ENCODE data around the gene BAIAP2.

DNA sequence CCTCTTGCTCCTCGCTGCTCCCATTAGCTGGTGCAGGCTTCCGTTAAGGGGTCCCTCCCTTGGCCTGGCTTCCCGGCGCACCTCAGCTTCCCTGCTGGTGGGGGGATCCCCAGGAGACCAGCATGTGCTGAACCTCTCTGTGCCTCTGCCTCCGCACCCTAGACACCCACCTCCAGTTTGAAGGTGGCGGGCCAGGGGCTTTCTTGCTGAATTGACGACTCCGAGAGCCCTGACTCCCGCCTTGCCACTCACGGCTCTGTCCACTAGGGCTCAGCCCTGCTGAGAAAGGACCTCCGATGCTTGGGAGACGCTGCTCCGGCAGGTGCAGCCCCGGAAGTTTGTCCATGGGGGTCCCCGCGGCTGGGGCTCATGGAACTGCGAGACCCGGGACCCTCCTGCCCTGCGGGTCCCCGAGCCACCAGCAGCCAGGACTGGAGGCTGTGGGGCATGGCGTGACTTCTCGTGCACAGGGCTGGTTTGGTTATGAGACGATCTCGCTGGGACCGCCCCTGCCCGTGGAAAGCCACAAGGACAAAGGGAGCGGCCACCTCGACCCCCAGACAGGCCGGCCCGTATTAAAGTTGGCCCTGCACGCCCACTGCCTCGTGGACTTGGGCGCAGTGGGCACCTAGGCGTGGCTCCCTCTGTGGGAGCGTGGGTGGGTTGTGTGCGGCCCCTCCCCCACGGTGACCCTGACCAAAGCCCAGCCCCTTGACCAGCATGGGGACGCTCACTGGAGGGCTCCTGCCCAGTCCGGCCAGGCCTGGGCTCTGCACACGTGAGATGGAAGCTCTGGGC is 35.2 kb upstream of the BAIAP2 start:
- TF ChIP-seq CTCF (IDR thresholded peaks at IDR 0.05; ENCODE audit: extremely low read depth in 1 of 2, insufficient read depth in 1 of 2, low read depth in 1 of 2, low read length in 2 of 2) (no peak), POLR2A (IDR thresholded peaks at IDR 0.05; ENCODE audit: low read depth, low read length) (no peak), JUN (IDR thresholded peaks at IDR 0.05; ENCODE audit: borderline replicate concordance, insufficient read depth, insufficient read length, low read depth) (no peak), GATA2 (IDR thresholded peaks at IDR 0.05; ENCODE audit: insufficient read depth, insufficient read length, low read depth, low read length) (no peak), EZH2 (IDR thresholded peaks at IDR 0.05; ENCODE audit: borderline replicate concordance, low read depth, low read length, severe bottlenecking) (no peak), POLR2AphosphoS5 (IDR thresholded peaks at IDR 0.05; ENCODE audit: insufficient read depth, low read depth, low read length) (no peak), MAX (IDR thresholded peaks at IDR 0.05; ENCODE audit: insufficient read depth, insufficient read length) (no peak)

Measured in endothelial cell of umbilical vein (primary cell).